Measurements from ENCODE around the gene VSTM2L. TPM values are rescaled to one million over a fixed set of nuclear protein-coding genes. Genes with fewer than 3 reads are reported as not detected.

Gene VSTM2L
- polyA plus RNA-seq, 1 donor (not counting 4 experiments of a cell fraction or from before 2014, with no cell fraction given) = 0.75 TPM

- H3K9me3 ChIP-seq (ENCODE audit: control insufficient read depth, low read depth, low read length) = no peaks in the 10 kb centered on the region
- TF ChIP-seq CTCF (optimal IDR thresholded peaks at IDR 0.05 in 1 of 3, IDR thresholded peaks at IDR 0.05 in 1 of 3, conservative IDR thresholded peaks at IDR 0.05 in 1 of 3; ENCODE audit: extremely low read depth in 1 of 3, insufficient read depth in 2 of 3, low read length in 3 of 3) = no peak
- TF ChIP-seq EZH2 (IDR thresholded peaks at IDR 0.05; ENCODE audit: low read length) = no peak
- H3K36me3 ChIP-seq (ENCODE audit: control insufficient read depth in 2 of 2, extremely low read depth in 1 of 2, insufficient read depth in 2 of 2, low read length in 2 of 2) = no peaks in the 10 kb centered on the region
- dilution Hi-C loops (cut with MboI; ENCODE audit: extremely low pct_ligation_motif_present, low sequenced_read_pairs) = no loop called here
- H3K4me3 ChIP-seq (ENCODE audit: control insufficient read depth in 2 of 3, extremely low read depth in 1 of 3, insufficient read depth in 2 of 3, low read depth in 1 of 3, low read length in 3 of 3) = no peak overlapping the region
- H3K4me1 ChIP-seq (ENCODE audit: control insufficient read depth, extremely low read depth, insufficient read depth, low read length) = no peaks in the 10 kb centered on the region
- no peaks in the 10 kb centered on the region for H3K9me1 ChIP-seq (ENCODE audit: control insufficient read depth, extremely low read depth, insufficient read depth, low read length)
- H2AFZ ChIP-seq (ENCODE audit: control insufficient read depth, low read length) = no peak overlapping the region
- H3K9ac ChIP-seq (ENCODE audit: control insufficient read depth, extremely low read depth, insufficient read depth, low read length) = no peak overlapping the region
- FAIRE-seq (no peak), DNase-seq (ENCODE audit: low read depth, low spot score) (no peak)
- H3K27me3 ChIP-seq (ENCODE audit: control insufficient read depth, extremely low read depth, insufficient read depth, low read length) = peaks cover 6% of the 10 kb centered on the region
- no peaks in the 10 kb centered on the region for H4K20me1 ChIP-seq (ENCODE audit: control insufficient read depth, extremely low read depth, insufficient read depth, low read length)
- no peak overlapping the region for H3K4me2 ChIP-seq (ENCODE audit: control insufficient read depth, extremely low read depth, insufficient read depth, low read depth, low read length)
- no peaks in the 10 kb centered on the region for H3K79me2 ChIP-seq (ENCODE audit: control insufficient read depth, insufficient read depth, low read length)
- H3K27ac ChIP-seq (ENCODE audit: control insufficient read depth, insufficient read depth, low read length) = no peak overlapping the region
These were observed 51.7 kb downstream of the VSTM2L start for GRCh38 chr20:37954626-37955025.

GRCh38 chr20:37955511-37955910 lies 52.6 kb downstream of the VSTM2L start:
- TF ChIP-seq EZH2 (IDR thresholded peaks at IDR 0.05; ENCODE audit: low read length) = no peak
- no peak for TF ChIP-seq CTCF (optimal IDR thresholded peaks at IDR 0.05 in 1 of 3, IDR thresholded peaks at IDR 0.05 in 1 of 3, conservative IDR thresholded peaks at IDR 0.05 in 1 of 3; ENCODE audit: extremely low read depth in 1 of 3, insufficient read depth in 2 of 3, low read length in 3 of 3)
- Histone ChIP-seq H3K4me1 (ENCODE audit: control insufficient read depth, extremely low read depth, insufficient read depth, low read length) (no peaks in the 10 kb centered on the region), H3K4me2 (ENCODE audit: control insufficient read depth, extremely low read depth, insufficient read depth, low read depth, low read length) (no peak overlapping the region), H3K9me3 (ENCODE audit: control insufficient read depth, low read depth, low read length) (no peaks in the 10 kb centered on the region), H3K9me1 (ENCODE audit: control insufficient read depth, extremely low read depth, insufficient read depth, low read length) (no peaks in the 10 kb centered on the region), H2AFZ (ENCODE audit: control insufficient read depth, low read length) (no peak overlapping the region), H3K36me3 (ENCODE audit: control insufficient read depth in 2 of 2, extremely low read depth in 1 of 2, insufficient read depth in 2 of 2, low read length in 2 of 2) (no peaks in the 10 kb centered on the region), H3K27me3 (ENCODE audit: control insufficient read depth, extremely low read depth, insufficient read depth, low read length) (peaks cover 6% of the 10 kb centered on the region), H3K4me3 (ENCODE audit: control insufficient read depth in 2 of 3, extremely low read depth in 1 of 3, insufficient read depth in 2 of 3, low read depth in 1 of 3, low read length in 3 of 3) (no peak overlapping the region), H3K27ac (ENCODE audit: control insufficient read depth, insufficient read depth, low read length) (no peak overlapping the region), H4K20me1 (ENCODE audit: control insufficient read depth, extremely low read depth, insufficient read depth, low read length) (no peaks in the 10 kb centered on the region), H3K9ac (ENCODE audit: control insufficient read depth, extremely low read depth, insufficient read depth, low read length) (no peak overlapping the region), H3K79me2 (ENCODE audit: control insufficient read depth, insufficient read depth, low read length) (no peaks in the 10 kb centered on the region)
- DNase-seq (ENCODE audit: low read depth, low spot score) = no peak
- no peak for FAIRE-seq
- dilution Hi-C loops (cut with MboI; ENCODE audit: extremely low pct_ligation_motif_present, low sequenced_read_pairs) = no loop called here
